Cardiac fibroblast (primary cell): Measurements from ENCODE around the gene DEPDC1.
"Not testable (repeated sequence)": the region's sequence is repeated elsewhere in the genome, so short reads cannot be mapped to it uniquely, and the experiment has no call there.

Experiments used
- DNase-seq, 2 donors: peaks; one replicate each; pipeline versions ENCODE4 v3.0.0 to v3.0.0-alpha.2; 2010; ENCODE audit warnings: low read depth in 2 of 2
- H3K4me3 ChIP-seq, 2 donors: replicated peaks in 1 of 2; 1 replicate in 1 of 2; 2 replicates in 1 of 2; pipeline ENCODE4 v1.5.1; 2011; ENCODE audit warnings: low read depth in 2 of 2, low read length in 2 of 2, mild to moderate bottlenecking in 2 of 2, moderate library complexity in 1 of 2
- TF ChIP-seq, protein P1 (sequence below): IDR thresholded peaks from one replicate; pipeline ENCODE4 v1.5.1; 2011; ENCODE audit warnings: low read depth, mild to moderate bottlenecking, low read length, inconsistent platforms

The DEPDC1 gene

DNA sequence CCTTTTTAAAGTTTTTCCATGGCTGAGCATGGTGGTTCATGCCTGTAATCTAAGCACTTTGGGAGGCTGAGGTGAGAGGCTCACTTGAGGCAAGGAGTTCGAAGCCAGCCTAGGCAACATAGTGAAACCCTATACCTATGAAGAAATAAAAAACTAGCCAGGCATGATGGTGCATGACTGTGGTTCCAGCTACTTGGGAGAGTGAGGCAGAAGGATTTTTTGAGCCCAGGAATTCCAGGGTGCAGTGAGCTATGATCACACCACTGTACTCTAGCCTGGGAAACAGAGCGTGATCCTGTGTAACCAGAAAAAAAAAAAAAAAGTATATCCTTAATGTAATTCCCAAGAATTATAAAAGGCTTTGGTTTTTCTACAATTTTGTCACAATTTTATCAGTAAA, 17.4 kb downstream of the DEPDC1 start:
- no peak for DNase-seq
- H3K4me3 ChIP-seq, result no peak overlapping the region
- TF ChIP-seq, protein P1, sequence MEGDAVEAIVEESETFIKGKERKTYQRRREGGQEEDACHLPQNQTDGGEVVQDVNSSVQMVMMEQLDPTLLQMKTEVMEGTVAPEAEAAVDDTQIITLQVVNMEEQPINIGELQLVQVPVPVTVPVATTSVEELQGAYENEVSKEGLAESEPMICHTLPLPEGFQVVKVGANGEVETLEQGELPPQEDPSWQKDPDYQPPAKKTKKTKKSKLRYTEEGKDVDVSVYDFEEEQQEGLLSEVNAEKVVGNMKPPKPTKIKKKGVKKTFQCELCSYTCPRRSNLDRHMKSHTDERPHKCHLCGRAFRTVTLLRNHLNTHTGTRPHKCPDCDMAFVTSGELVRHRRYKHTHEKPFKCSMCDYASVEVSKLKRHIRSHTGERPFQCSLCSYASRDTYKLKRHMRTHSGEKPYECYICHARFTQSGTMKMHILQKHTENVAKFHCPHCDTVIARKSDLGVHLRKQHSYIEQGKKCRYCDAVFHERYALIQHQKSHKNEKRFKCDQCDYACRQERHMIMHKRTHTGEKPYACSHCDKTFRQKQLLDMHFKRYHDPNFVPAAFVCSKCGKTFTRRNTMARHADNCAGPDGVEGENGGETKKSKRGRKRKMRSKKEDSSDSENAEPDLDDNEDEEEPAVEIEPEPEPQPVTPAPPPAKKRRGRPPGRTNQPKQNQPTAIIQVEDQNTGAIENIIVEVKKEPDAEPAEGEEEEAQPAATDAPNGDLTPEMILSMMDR, result no peak

DNA sequence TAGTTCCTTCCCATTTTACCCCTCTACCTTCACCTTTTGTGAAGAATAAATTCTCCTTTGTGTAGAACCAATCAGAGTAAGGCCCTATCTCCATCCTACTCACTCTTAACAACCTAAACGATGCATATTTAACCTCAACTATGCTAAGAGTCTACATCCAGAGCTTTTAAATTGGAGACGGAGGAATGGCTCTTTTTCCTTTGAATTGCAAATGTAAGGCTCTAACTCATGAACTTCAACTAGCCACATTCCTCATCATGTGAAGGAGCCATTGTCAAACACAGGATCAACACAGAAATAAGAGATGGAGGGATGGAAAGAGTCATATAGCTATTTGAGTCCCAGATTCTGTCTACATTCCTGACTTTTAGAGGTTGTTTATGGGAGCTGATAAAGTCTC, 18.2 kb downstream of the DEPDC1 start:
- TF ChIP-seq, protein P1, result no peak
- no peak for DNase-seq
- H3K4me3 ChIP-seq, result no peak overlapping the region

DNA sequence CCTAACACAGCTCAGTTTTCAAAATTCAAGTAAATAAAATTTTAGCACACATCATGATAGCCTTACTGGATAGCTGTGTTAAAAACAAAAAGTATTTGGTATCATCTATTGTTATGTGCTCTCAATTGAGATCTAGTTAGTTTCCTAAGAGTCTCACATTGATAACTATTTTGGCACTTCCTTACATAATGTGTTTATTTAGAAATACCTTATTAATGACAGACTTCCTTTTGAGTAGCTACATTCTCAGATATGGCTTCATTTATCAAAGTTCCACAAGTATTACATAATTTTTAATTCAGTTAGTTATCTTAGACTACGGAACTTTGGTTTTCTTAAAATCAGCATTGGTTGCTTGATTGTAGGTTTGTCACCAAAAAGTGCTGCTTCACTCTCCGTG, 20.3 kb downstream of the DEPDC1 start:
- not testable (repeated sequence) for H3K4me3 ChIP-seq

DNA sequence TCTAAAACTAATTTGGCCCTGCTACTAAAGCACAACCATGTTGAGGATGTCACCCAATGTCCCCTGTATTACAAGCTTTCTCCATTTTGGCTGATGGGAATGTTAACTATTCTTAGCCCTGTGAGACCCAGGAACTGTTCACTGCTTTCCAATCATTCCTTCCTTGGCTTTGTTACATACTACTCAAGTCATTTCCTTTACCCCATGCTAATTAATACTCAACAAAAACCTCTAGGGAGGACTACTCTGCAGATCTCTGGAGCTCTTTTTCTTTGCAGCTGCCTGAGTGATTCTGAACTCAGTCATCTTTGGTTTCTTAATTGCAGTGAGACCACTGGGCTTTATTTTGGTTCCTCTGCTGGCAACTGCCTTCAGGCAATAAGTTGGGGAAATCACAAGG, 23.8 kb downstream of the DEPDC1 start:
- H3K4me3 ChIP-seq, result no peak overlapping the region
- TF ChIP-seq, protein P1, result no peak
- DNase-seq, result no peak

More for the DNA sequence above, 20.3 kb downstream of the DEPDC1 start:
- DNase-seq, result not testable (repeated sequence)

DNA sequence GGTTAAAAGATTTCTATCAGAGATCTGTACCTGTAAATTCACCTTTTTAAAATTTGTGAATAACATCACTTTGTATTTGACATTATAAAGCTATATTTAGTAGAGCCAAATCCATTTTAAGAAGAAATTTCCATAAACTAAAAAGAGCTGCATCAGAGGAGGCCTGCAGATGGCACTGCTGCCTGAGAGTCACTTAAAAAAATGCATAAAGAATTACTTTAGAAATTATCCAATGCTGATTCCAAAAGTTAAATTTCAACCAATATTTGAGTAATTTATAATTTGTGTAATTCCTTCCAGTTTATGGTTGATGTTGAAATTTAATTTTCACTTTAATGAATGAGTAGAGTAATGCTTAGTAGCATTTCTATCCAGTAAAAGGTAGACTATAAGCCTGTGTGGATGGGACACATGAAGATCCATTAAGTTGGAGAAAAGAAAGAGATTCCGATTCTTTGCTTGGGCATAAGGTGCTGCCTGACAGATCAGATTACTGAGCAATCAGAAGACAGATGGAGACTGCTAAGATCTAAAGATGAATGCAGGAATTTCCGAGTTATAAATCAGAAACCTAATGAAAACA, 26.4 kb downstream of the DEPDC1 start:
- peak; percentile 52 to 53 for DNase-seq
- no peak overlapping the region for H3K4me3 ChIP-seq
- TF ChIP-seq, protein P1, result peak; percentile 74

DNA sequence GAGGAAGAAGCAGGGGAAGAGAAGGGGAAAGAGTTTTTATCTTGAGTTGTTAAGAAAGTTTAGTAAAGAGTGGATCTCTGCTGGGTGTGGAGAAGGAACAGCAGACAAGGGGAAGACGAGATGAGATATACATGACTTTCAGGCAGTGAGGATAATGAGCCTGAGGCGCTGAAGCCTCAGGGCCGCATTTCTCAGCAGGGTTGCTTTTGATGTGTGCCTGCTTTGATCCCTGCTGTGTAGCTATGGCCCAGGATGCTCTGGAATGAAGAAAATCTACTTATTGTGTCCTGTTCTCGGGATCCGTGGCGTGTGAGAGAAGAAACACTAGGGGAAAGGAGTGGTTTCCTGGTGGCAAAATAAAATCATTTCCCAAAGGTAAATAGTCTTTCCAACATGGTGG, 32.0 kb downstream of the DEPDC1 start:
- no peak overlapping the region for H3K4me3 ChIP-seq
- DNase-seq, result no peak
- TF ChIP-seq, protein P1, result no peak

DNA sequence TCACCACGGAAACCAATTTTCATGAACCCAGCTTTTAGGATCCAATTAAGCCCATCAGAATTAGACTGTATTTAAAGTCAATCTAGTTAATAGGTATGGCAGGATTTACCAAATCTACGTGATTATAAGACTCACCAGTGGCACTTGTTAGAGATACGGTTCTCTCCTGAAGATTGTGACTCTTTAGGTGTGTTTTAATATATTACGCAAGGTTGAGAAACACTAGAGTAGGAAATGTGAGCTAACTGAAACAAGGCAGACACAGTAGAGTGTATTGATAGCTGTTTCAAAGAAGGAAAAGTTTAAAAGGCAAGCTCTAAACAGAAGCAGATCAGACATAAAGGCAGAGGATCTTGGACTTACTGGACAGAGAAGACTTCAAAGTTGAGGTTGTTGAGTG, 35.9 kb downstream of the DEPDC1 start:
- no peak for DNase-seq
- no peak overlapping the region for H3K4me3 ChIP-seq
- TF ChIP-seq, protein P1, result no peak
